Neural cell (in vitro differentiated cells): Measurements from ENCODE around the gene TRAPPC6A. TPM values are rescaled to one million over a fixed set of nuclear protein-coding genes. Genes with fewer than 3 reads are reported as not detected.

Source experiments
- H2AFZ ChIP-seq: fragments of 200-600, 300-800 bp; sonication (generic), shearing (Covaris generic); 2 replicates; pipeline ENCODE4 v1.6.0; 2014; ENCODE audit warnings: low read depth, mild to moderate bottlenecking, antibody characterized with exemption, low read length, moderate library complexity
- H3F3A ChIP-seq: fragments of 200-600 bp; shearing (Covaris generic); 2 replicates; pipeline ENCODE4 v1.6.1; 2016; ENCODE audit warnings: mild to moderate bottlenecking, moderate library complexity, mixed read lengths, antibody characterized with exemption, low read length; ENCODE audit not compliant: insufficient read depth, poor library complexity, severe bottlenecking
- H3K27ac ChIP-seq: fragments of 200-600, 300-800 bp; sonication (generic), shearing (Covaris generic); 2 replicates; pipeline ENCODE4 v1.5.1; 2014; ENCODE audit warnings: mild to moderate bottlenecking, low read length, moderate library complexity
- H3K27me3 ChIP-seq: fragments of 300-800, 200-600 bp; sonication (generic), shearing (Covaris generic); 2 replicates; pipeline ENCODE4 v1.6.0; 2014; ENCODE audit warnings: mild to moderate bottlenecking, low read depth, low read length, moderate library complexity; ENCODE audit not compliant: insufficient read depth
- H3K36me3 ChIP-seq: fragments of 300-800, 200-600 bp; sonication (generic), shearing (Covaris generic); 2 replicates; pipeline ENCODE4 v1.5.1; 2014; ENCODE audit warnings: mild to moderate bottlenecking, antibody characterized with exemption, low read length, moderate library complexity; ENCODE audit not compliant: insufficient read depth
- H3K4me2 ChIP-seq: fragments of 300-800, 200-600 bp; sonication (generic), shearing (Covaris generic); 2 replicates; pipeline ENCODE4 v1.6.0; 2014; ENCODE audit warnings: mild to moderate bottlenecking, low read length
- H3K4me3 ChIP-seq: fragments of 300-800, 200-600 bp; sonication (generic), shearing (Covaris generic); 2 replicates; pipeline ENCODE4 v1.5.1; 2014; ENCODE audit warnings: mild to moderate bottlenecking, low read length, moderate library complexity
- H3K79me2 ChIP-seq: fragments of 200-600 bp; shearing (Covaris generic); replicated peaks from 2 replicates; pipeline ENCODE4 v1.6.0; 2014; ENCODE audit warnings: mild to moderate bottlenecking, low read length, moderate library complexity; ENCODE audit not compliant: insufficient read depth
- H3K9ac ChIP-seq: fragments of 300-800, 200-600 bp; sonication (generic), shearing (Covaris generic); 2 replicates; pipeline ENCODE4 v1.6.1; 2016; ENCODE audit warnings: mild to moderate bottlenecking, low read length, mixed read lengths
- H3K9me2 ChIP-seq: fragments of 200-600 bp; shearing (Covaris generic); 2 replicates; pipeline ENCODE4 v1.6.1; 2016; ENCODE audit warnings: mild to moderate bottlenecking, low read length, mixed read lengths; ENCODE audit not compliant: insufficient read depth
- H3K9me3 ChIP-seq: fragments of 200-600, 300-800 bp; sonication (generic), shearing (Covaris generic); 2 replicates; pipeline ENCODE4 v1.6.1; 2016; ENCODE audit warnings: mild to moderate bottlenecking, mixed run types, low read length, moderate library complexity, mixed read lengths
- H4K20me1 ChIP-seq: fragments of 200-600 bp; shearing (Covaris generic); 2 replicates; pipeline ENCODE4 v1.6.1; 2016; ENCODE audit warnings: mild to moderate bottlenecking, mixed run types; ENCODE audit not compliant: insufficient read depth
- EP300 ChIP-seq: fragments of 450-650 bp; conservative IDR thresholded peaks from 2 replicates; pipeline ENCODE4 v1.6.1; 2014; ENCODE audit warnings: antibody characterized with exemption, mild to moderate bottlenecking, moderate library complexity; ENCODE audit not compliant: poor library complexity, severe bottlenecking
- EZH2 ChIP-seq: fragments of 200-600, 300-800 bp; shearing (Covaris generic), sonication (generic); IDR thresholded peaks from 2 replicates; pipeline ENCODE4 v1.6.1; 2014; ENCODE audit warnings: antibody characterized with exemption, low read length, borderline replicate concordance, mild to moderate bottlenecking; ENCODE audit not compliant: insufficient read depth, poor library complexity, severe bottlenecking
- MXI1 ChIP-seq: fragments of 450-650 bp; conservative IDR thresholded peaks from 2 replicates; pipeline ENCODE4 v1.6.1; 2014; ENCODE audit warnings: antibody characterized with exemption, mild to moderate bottlenecking; ENCODE audit not compliant: poor library complexity, severe bottlenecking
- POLR2AphosphoS5 ChIP-seq: IDR thresholded peaks from 2 replicates; pipeline ENCODE4 v1.6.1; 2012
- RAD21 ChIP-seq: fragments of 450-650 bp; conservative IDR thresholded peaks from 2 replicates; pipeline ENCODE4 v1.6.1; 2014; ENCODE audit warnings: antibody characterized with exemption, mild to moderate bottlenecking, moderate library complexity
- SMC3 ChIP-seq: fragments of 450-650 bp; conservative IDR thresholded peaks from 2 replicates; pipeline ENCODE4 v1.6.1; 2014; ENCODE audit warnings: antibody characterized with exemption, mild to moderate bottlenecking, moderate library complexity; ENCODE audit not compliant: poor library complexity
- TAF1 ChIP-seq: IDR thresholded peaks from 2 replicates; pipeline ENCODE4 v1.6.1; 2012; ENCODE audit warnings: low read depth
- polyA plus RNA-seq: library from polyadenylated mRNA; depleted of rRNA; stranded (reverse); fragments of >200 nt; gene quantifications from 2 replicates; pipeline ENCODE4 v1.2.3, GENCODE V29; 2014
- TF ChIP-seq, protein P1 (sequence below): IDR thresholded peaks from 2 replicates; pipeline ENCODE4 v1.6.1; 2012; ENCODE audit warnings: borderline replicate concordance
- TF ChIP-seq, protein P2 (sequence below): fragments of 450-650 bp; IDR thresholded peaks from 2 replicates; pipeline ENCODE4 v1.5.1; 2014; ENCODE audit warnings: antibody characterized with exemption, mild to moderate bottlenecking, moderate library complexity; ENCODE audit not compliant: poor library complexity, severe bottlenecking

The TRAPPC6A gene
- polyA plus RNA-seq, 1 donor from 2014 or later = 48.5 TPM

DNA sequence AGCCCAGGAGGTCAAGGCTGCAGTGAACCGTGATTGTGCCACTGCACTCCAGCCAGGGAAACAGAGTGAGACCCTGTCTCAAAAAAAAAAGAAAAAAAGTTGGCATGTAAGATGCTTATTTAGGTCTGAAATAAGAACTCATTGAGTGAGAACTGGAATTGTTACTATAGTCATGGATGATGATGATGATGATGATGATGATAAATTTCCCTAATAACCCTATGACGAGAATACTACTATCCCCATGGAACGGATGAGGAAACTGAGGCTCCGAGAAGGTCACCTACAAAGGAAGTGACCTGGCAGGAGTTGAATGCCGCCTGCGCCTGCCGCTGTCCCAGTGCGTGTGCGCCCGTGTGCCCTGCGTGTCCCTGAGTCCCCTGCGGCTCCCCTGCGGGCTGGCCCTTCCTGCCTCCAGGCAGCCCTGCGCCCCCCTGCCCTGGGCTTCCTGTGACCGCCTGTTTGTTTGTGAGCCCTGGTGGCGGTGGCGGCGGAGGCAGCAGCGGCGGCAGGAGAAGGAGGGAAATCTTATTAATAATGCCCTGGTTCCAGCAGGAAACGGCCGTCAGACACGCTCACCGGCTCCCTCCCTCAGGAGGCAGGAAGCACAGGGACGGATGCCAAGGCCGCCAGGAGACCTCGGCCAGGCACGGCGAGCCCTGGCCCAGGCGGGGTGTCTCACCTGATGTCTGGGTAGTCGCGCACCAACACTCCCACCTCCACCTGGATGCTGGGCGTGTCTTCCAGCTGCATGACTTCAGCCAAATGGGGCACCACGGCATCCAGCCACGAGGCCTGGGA, 37.6 kb upstream of the TRAPPC6A start:
- H2AFZ ChIP-seq = no peak overlapping the region
- H3K79me2 ChIP-seq = no peaks in the 10 kb centered on the region

DNA sequence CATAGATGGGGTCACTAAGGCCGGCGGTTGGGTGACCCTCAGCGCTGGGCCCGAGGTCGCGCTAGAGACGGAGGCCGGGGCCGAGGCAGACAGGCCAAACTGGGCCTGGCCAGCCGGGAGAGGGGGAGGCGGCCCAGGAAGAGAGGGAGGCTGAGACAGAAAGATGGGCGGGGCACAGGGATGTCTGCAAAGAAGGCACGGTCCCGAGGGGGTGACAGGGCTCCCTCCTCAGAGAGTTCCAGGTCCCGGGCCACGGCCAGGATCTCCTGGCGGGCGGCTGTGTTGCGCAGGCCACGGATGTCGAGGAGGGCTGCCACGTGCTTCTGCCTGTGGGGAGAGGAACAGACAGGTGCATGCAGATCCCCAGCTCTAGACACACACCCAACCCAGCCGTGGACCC, 35.0 kb upstream of the TRAPPC6A start:
- Histone ChIP-seq H3K36me3 (no peaks in the 10 kb centered on the region), H3K27ac (no peak overlapping the region), H3F3A (no peaks in the 10 kb centered on the region), H3K79me2 (no peaks in the 10 kb centered on the region), H3K4me3 (no peak overlapping the region), H3K9me3 (no peaks in the 10 kb centered on the region), H3K9me2 (no peaks in the 10 kb centered on the region), H3K27me3 (peaks cover 41% of the 10 kb centered on the region), H2AFZ (no peak overlapping the region), H4K20me1 (no peaks in the 10 kb centered on the region), H3K4me2 (no peak overlapping the region), H3K9ac (no peak overlapping the region)
- TF ChIP-seq EZH2 = no peak
- TF ChIP-seq, protein P1, sequence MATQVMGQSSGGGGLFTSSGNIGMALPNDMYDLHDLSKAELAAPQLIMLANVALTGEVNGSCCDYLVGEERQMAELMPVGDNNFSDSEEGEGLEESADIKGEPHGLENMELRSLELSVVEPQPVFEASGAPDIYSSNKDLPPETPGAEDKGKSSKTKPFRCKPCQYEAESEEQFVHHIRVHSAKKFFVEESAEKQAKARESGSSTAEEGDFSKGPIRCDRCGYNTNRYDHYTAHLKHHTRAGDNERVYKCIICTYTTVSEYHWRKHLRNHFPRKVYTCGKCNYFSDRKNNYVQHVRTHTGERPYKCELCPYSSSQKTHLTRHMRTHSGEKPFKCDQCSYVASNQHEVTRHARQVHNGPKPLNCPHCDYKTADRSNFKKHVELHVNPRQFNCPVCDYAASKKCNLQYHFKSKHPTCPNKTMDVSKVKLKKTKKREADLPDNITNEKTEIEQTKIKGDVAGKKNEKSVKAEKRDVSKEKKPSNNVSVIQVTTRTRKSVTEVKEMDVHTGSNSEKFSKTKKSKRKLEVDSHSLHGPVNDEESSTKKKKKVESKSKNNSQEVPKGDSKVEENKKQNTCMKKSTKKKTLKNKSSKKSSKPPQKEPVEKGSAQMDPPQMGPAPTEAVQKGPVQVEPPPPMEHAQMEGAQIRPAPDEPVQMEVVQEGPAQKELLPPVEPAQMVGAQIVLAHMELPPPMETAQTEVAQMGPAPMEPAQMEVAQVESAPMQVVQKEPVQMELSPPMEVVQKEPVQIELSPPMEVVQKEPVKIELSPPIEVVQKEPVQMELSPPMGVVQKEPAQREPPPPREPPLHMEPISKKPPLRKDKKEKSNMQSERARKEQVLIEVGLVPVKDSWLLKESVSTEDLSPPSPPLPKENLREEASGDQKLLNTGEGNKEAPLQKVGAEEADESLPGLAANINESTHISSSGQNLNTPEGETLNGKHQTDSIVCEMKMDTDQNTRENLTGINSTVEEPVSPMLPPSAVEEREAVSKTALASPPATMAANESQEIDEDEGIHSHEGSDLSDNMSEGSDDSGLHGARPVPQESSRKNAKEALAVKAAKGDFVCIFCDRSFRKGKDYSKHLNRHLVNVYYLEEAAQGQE = no peak
- TF ChIP-seq SMC3 = no peak
- TF ChIP-seq TAF1 = no peak
- no peak for TF ChIP-seq POLR2AphosphoS5
- TF ChIP-seq, protein P2, sequence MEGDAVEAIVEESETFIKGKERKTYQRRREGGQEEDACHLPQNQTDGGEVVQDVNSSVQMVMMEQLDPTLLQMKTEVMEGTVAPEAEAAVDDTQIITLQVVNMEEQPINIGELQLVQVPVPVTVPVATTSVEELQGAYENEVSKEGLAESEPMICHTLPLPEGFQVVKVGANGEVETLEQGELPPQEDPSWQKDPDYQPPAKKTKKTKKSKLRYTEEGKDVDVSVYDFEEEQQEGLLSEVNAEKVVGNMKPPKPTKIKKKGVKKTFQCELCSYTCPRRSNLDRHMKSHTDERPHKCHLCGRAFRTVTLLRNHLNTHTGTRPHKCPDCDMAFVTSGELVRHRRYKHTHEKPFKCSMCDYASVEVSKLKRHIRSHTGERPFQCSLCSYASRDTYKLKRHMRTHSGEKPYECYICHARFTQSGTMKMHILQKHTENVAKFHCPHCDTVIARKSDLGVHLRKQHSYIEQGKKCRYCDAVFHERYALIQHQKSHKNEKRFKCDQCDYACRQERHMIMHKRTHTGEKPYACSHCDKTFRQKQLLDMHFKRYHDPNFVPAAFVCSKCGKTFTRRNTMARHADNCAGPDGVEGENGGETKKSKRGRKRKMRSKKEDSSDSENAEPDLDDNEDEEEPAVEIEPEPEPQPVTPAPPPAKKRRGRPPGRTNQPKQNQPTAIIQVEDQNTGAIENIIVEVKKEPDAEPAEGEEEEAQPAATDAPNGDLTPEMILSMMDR = no peak
- TF ChIP-seq RAD21 = no peak
- TF ChIP-seq MXI1 = no peak
- no peak for TF ChIP-seq EP300

More for the DNA sequence above, 37.6 kb upstream of the TRAPPC6A start:
- Histone ChIP-seq H3F3A (no peaks in the 10 kb centered on the region), H3K27me3 (peaks cover 62% of the 10 kb centered on the region), H3K27ac (no peak overlapping the region), H4K20me1 (no peaks in the 10 kb centered on the region), H3K36me3 (no peaks in the 10 kb centered on the region), H3K9me2 (no peaks in the 10 kb centered on the region), H3K4me3 (peak overlapping the region; percentile 41), H3K9me3 (no peaks in the 10 kb centered on the region), H3K4me2 (no peak overlapping the region), H3K9ac (no peak overlapping the region)
- TF ChIP-seq POLR2AphosphoS5 (no peak), EP300 (no peak), MXI1 (no peak)
- TF ChIP-seq, protein P2 = no peak
